ENCODE results near the gene MPP3. TPM values are rescaled to one million over a fixed set of nuclear protein-coding genes. Genes with fewer than 3 reads are reported as not detected.

MPP3 gene
- total and polyA plus RNA-seq, 9 donors: 2.7 to 17.2 (median 3.1) TPM

DNA sequence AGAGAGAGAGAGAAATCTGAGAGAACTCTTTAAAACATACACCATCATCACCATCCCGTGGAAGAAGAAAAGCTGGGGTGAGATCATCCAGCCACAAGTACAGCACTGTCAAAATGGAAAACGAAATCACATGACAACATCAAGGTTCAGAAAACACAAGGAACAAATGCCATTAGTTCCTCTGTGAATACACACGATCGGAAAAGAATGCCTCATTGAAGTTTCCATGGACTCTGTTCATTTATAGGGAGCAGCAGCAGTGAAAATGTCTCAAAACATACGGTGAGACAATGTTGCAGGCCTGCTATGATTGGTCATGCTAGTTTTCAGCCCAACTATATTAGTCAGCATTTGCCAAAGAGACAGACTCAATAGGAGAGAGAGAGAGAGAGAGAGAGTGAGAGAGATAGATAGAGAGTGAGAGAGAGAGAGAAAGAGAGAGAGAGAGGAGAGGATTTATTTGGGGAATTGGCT is 48.3 kb downstream of the MPP3 start:
- intact Hi-C loops (cut with DNase I): no loop called here
- 71 to 72% (median 72%) methylated on average over 5 of the region's 5 CpGs for WGBS, 3 donors

DNA sequence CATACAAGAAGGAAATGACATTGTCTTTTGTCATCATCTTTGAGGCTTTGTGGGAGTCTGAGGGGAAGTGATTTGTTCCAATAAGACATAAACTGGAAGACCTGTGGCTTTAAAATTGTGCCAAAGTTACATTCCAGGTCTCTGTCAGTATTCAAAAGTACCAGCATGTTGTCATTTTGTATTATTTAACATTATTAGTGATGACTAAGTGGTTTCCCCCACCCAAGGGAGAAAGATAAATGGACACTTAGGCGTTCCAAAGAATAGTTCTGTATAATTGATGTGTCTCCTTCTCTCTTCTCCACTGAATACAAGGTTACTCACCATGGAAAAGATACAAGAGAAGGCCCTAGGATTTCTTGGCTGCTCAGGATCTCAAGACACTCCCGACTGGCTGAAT is 48.9 kb downstream of the MPP3 start:
- DNase-seq: no peak
- peaks cover 4% of the 10 kb centered on the region for H3K4me1 ChIP-seq (ENCODE audit: insufficient read depth)
- H3K9me3 ChIP-seq: no peaks in the 10 kb centered on the region
- intact Hi-C loops (cut with DNase I): no loop called here
- WGBS, 3 donors: 56 to 68% (median 58%) methylated on average over 2 of the region's 2 CpGs
- H3K27me3 ChIP-seq: no peaks in the 10 kb centered on the region
- TF ChIP-seq EP300 (IDR thresholded peaks at IDR 0.05) (no peak), POLR2A (IDR thresholded peaks at IDR 0.05) (no peak), CTCF (IDR thresholded peaks at IDR 0.05) (no peak)
- no peaks in the 10 kb centered on the region for H3K36me3 ChIP-seq
- H3K27ac ChIP-seq: no peak overlapping the region
- H3K4me3 ChIP-seq: no peak overlapping the region

More for the DNA sequence above, 48.3 kb downstream of the MPP3 start:
- TF ChIP-seq POLR2A (IDR thresholded peaks at IDR 0.05) (no peak), EP300 (IDR thresholded peaks at IDR 0.05) (no peak), CTCF (IDR thresholded peaks at IDR 0.05) (no peak)
- Histone ChIP-seq H3K4me3 (no peak overlapping the region), H3K9me3 (no peaks in the 10 kb centered on the region), H3K27ac (no peak overlapping the region), H3K27me3 (no peaks in the 10 kb centered on the region), H3K4me1 (ENCODE audit: insufficient read depth) (no peaks in the 10 kb centered on the region), H3K36me3 (no peaks in the 10 kb centered on the region)
- DNase-seq: no peak

- no peak for TF ChIP-seq EP300 (IDR thresholded peaks at IDR 0.05)
- TF ChIP-seq POLR2A (IDR thresholded peaks at IDR 0.05): no peak
- no peak for TF ChIP-seq CTCF (IDR thresholded peaks at IDR 0.05)
- H3K4me1 ChIP-seq (ENCODE audit: insufficient read depth): peaks cover 4% of the 10 kb centered on the region
- no peak for DNase-seq
- H3K27me3 ChIP-seq: no peaks in the 10 kb centered on the region
- no peak overlapping the region for H3K4me3 ChIP-seq
- no peaks in the 10 kb centered on the region for H3K9me3 ChIP-seq
- H3K36me3 ChIP-seq: no peaks in the 10 kb centered on the region
- intact Hi-C loops (cut with DNase I): no loop called here
- no peak overlapping the region for H3K27ac ChIP-seq
- 73 to 78% (median 75%) methylated on average over 15 of the region's 15 CpGs for WGBS, 3 donors
These were observed 49.8 kb downstream of the MPP3 start for GRCh38 chr17:43782913-43783680.

- DNase-seq: no peak
- Histone ChIP-seq H3K4me3 (peak within 1 kb of the TSS; percentile 78), H3K27me3 (no peaks in the 10 kb centered on the region), H3K4me1 (ENCODE audit: insufficient read depth) (peaks cover 4% of the 10 kb centered on the region), H3K9me3 (no peaks in the 10 kb centered on the region), H3K27ac (peak within 1 kb of the TSS; percentile 87 to 99), H3K36me3 (no peaks in the 10 kb centered on the region)
- intact Hi-C loops (cut with DNase I): no loop called here
- TF ChIP-seq CTCF (IDR thresholded peaks at IDR 0.05): no peak
- no peak for TF ChIP-seq EP300 (IDR thresholded peaks at IDR 0.05)
- TF ChIP-seq POLR2A (IDR thresholded peaks at IDR 0.05): no peak
- WGBS, 3 donors: 34 to 52% (median 43%) methylated on average over 7 of the region's 7 CpGs
These were observed 52.8 kb downstream of the MPP3 start, which contains the start of gene CFAP97D1 for GRCh38 chr17:43780135-43780534. CFAP97D1 (plus strand) TSS chr17:43780435; CDS start chr17:43780463, 28 bp downstream.

Data from ovary (tissue), 9 donors.